IMR-90 (cell line): Measurements from ENCODE around the gene ARPC1A. TPM values are rescaled to one million over a fixed set of nuclear protein-coding genes. Genes with fewer than 3 reads are reported as not detected.

Source experiments
- ATAC-seq: fragments of 200-7000 bp; cut with Tn5 transposase; 2 replicates; pipeline ENCODE4 v1.9.1; 2020; ENCODE audit warnings: low read depth, mild to moderate bottlenecking, moderate library complexity
- BruUV-seq: library from RNA; stranded (reverse); fragments of 400-500 nt; replicated peaks from 2 replicates; lab custom pipeline; 2021; lab: Mats Ljungman, UMichigan
- CTCF ChIA-PET: fragments of 300-600 bp; formaldehyde crosslinking; extraction: SDS; loops from one replicate; lab custom pipeline; 2021; ENCODE audit warnings: antibody characterized with exemption; lab: Yijun Ruan, JAX
- POLR2A ChIA-PET: fragments of 300-600 bp; sonication (Branson Sonifier 250); formaldehyde crosslinking; loops from one replicate; lab custom pipeline; 2022; ENCODE audit warnings: antibody characterized with exemption; ENCODE audit not compliant: unreplicated experiment; lab: Charles Lee
- DNase-seq: peaks from one replicate; pipeline ENCODE4 v3.0.0; 2013
- H2AFZ ChIP-seq: replicated peaks from 2 replicates; pipeline ENCODE3; 2013; ENCODE audit warnings: low read length, mild to moderate bottlenecking; ENCODE audit not compliant: poor library complexity
- H2AK5ac ChIP-seq: 2 replicates; pipeline ENCODE4 v1.6.1; 2013; ENCODE audit warnings: low read depth, low read length, inconsistent platforms
- H2AK9ac ChIP-seq: replicated peaks from 2 replicates; pipeline ENCODE3; 2013; ENCODE audit warnings: mild to moderate bottlenecking, low read depth, low read length, moderate library complexity; ENCODE audit not compliant: poor library complexity
- H2BK120ac ChIP-seq: 2 replicates; pipeline ENCODE4 v1.6.1; 2013; ENCODE audit warnings: low read depth, low read length, inconsistent platforms
- H2BK15ac ChIP-seq: 3 replicates; pipeline ENCODE4 v1.6.1; 2013; ENCODE audit warnings: low read depth, low read length, inconsistent platforms
- H2BK20ac ChIP-seq: 2 replicates; pipeline ENCODE4 v1.6.1; 2013; ENCODE audit warnings: low read depth, mild to moderate bottlenecking, inconsistent platforms, low read length, moderate library complexity
- H2BK5ac ChIP-seq: 2 replicates; pipeline ENCODE4 v1.6.1; 2013; ENCODE audit warnings: mild to moderate bottlenecking, low read depth, low read length, inconsistent platforms; ENCODE audit not compliant: poor library complexity, severe bottlenecking
- H3K14ac ChIP-seq: replicated peaks from 2 replicates; pipeline ENCODE4 v1.6.1; 2013; ENCODE audit warnings: low read depth, low read length, inconsistent platforms
- H3K18ac ChIP-seq: 2 replicates; pipeline ENCODE4 v1.6.1; 2013; ENCODE audit warnings: low read depth, low read length, control low read depth
- H3K23ac ChIP-seq: 2 replicates; pipeline ENCODE4 v1.6.1; 2013; ENCODE audit warnings: low read depth, low read length, inconsistent platforms
- H3K27ac ChIP-seq: 2 replicates; pipeline ENCODE4 v1.5.1; 2013; ENCODE audit warnings: mild to moderate bottlenecking, control low read depth, low read length; ENCODE audit not compliant: insufficient read depth
- H3K27me3 ChIP-seq: 2 replicates; pipeline ENCODE4 v1.6.1; 2013; ENCODE audit warnings: low read length; ENCODE audit not compliant: control insufficient read depth, insufficient read depth
- H3K36me3 ChIP-seq: 2 replicates; pipeline ENCODE4 v1.6.1; 2013; ENCODE audit warnings: low read length, mixed read lengths; ENCODE audit not compliant: control insufficient read depth, insufficient read depth
- H3K4ac ChIP-seq: 2 replicates; pipeline ENCODE4 v1.6.1; 2013; ENCODE audit warnings: low read depth, low read length, inconsistent platforms
- H3K4me1 ChIP-seq: 2 replicates; pipeline ENCODE4 v1.6.1; 2013; ENCODE audit warnings: low read length, mixed read lengths; ENCODE audit not compliant: control insufficient read depth, insufficient read depth
- H3K4me2 ChIP-seq: 2 replicates; pipeline ENCODE4 v1.6.1; 2013; ENCODE audit warnings: low read depth, mild to moderate bottlenecking, control low read depth, low read length, moderate library complexity
- H3K4me3 ChIP-seq: 2 replicates; pipeline ENCODE4 v1.5.1; 2013; ENCODE audit warnings: low read depth, mild to moderate bottlenecking, control low read depth, low read length, moderate library complexity; ENCODE audit not compliant: insufficient read depth
- H3K56ac ChIP-seq: 2 replicates; pipeline ENCODE4 v1.6.1; 2013; ENCODE audit warnings: low read length, inconsistent platforms; ENCODE audit not compliant: insufficient read depth; ENCODE audit errors: extremely low read depth
- H3K79me1 ChIP-seq, 2 experiments: 2 replicates each; pipeline ENCODE4 v1.6.1; 2013; ENCODE audit warnings: low read length in 2 of 2, inconsistent platforms in 1 of 2, low read depth in 1 of 2
- H3K9ac ChIP-seq: 2 replicates; pipeline ENCODE4 v1.6.1; 2013; ENCODE audit warnings: low read depth, low read length, control low read depth
- H3K9me1 ChIP-seq: 2 replicates; pipeline ENCODE4 v1.6.1; 2013; ENCODE audit warnings: low read length, inconsistent platforms; ENCODE audit not compliant: insufficient read depth
- H3K9me3 ChIP-seq: 2 replicates; pipeline ENCODE4 v1.6.1; 2013; ENCODE audit warnings: low read length; ENCODE audit not compliant: control insufficient read depth, insufficient read depth
- H4K20me1 ChIP-seq: 2 replicates; pipeline ENCODE4 v1.6.1; 2013; ENCODE audit warnings: low read length, inconsistent platforms; ENCODE audit not compliant: insufficient read depth
- H4K5ac ChIP-seq: 2 replicates; pipeline ENCODE4 v1.6.1; 2013; ENCODE audit warnings: mild to moderate bottlenecking, low read depth, low read length, control low read depth
- H4K8ac ChIP-seq, 2 experiments: 2 replicates each; pipeline ENCODE4 v1.6.1; 2013; ENCODE audit warnings: low read depth in 2 of 2, low read length in 2 of 2, control low read depth in 1 of 2, inconsistent platforms in 1 of 2
- H4K91ac ChIP-seq: 2 replicates; pipeline ENCODE4 v1.6.1; 2013; ENCODE audit warnings: low read depth, low read length, inconsistent platforms; ENCODE audit not compliant: insufficient read depth
- CHD1 ChIP-seq: IDR thresholded peaks from 2 replicates; pipeline ENCODE4 v1.6.1; 2012; ENCODE audit warnings: low read depth, low read length, improper control_type of control experiment
- FOS ChIP-seq: fragments of 150-350 bp; IDR thresholded peaks from 2 replicates; pipeline ENCODE4 v1.6.1; 2016; ENCODE audit warnings: low read depth, low read length
- MAFK ChIP-seq: IDR thresholded peaks from 2 replicates; pipeline ENCODE4 v1.6.1; 2012; ENCODE audit warnings: low read depth, low read length, improper control_type of control experiment
- MAZ ChIP-seq: IDR thresholded peaks from 2 replicates; pipeline ENCODE4 v1.6.1; 2012; ENCODE audit warnings: low read depth, mild to moderate bottlenecking, low read length, improper control_type of control experiment, moderate library complexity, borderline replicate concordance
- MXI1 ChIP-seq: IDR thresholded peaks from 2 replicates; pipeline ENCODE4 v1.6.1; 2012; ENCODE audit warnings: low read depth, mild to moderate bottlenecking, low read length, moderate library complexity, borderline replicate concordance
- POLR2A ChIP-seq: IDR thresholded peaks from 2 replicates; pipeline ENCODE4 v1.6.1; 2012; ENCODE audit warnings: mild to moderate bottlenecking, low read depth, low read length
- RAD21 ChIP-seq: IDR thresholded peaks from 2 replicates; pipeline ENCODE4 v1.6.1; 2012; ENCODE audit warnings: low read length, improper control_type of control experiment
- SMC3 ChIP-seq: fragments of 150-350 bp; IDR thresholded peaks from 2 replicates; pipeline ENCODE4 v1.6.1; 2016; ENCODE audit warnings: low read depth, mild to moderate bottlenecking, antibody characterized with exemption, low read length, moderate library complexity
- WGBS, 2 experiments: methylation state at CpG; one replicate each; pipeline versions ENCODE4 v1.1.5 to v1.1.7; 2013; ENCODE audit warnings: missing lambda C conversion rate in 2 of 2; ENCODE audit not compliant: insufficient read length in 1 of 2; ENCODE audit errors: extremely low coverage in 2 of 2; 5-methylcytosine and 5-hydroxymethylcytosine counted together
- dilution Hi-C: fragments of 300-500 bp; cut with HindIII; formaldehyde crosslinking; loops from one replicate; pipeline ENCODE4 v1.14.3; 2018; ENCODE audit warnings: low sequenced_read_pairs; ENCODE audit not compliant: unreplicated experiment
- in situ Hi-C: fragments of 300-500 bp; cut with MboI; formaldehyde crosslinking; loops from 3 replicates; pipeline ENCODE4 v1.14.3; 2019; ENCODE audit warnings: low sequenced_read_pairs, inconsistent platforms, mixed read lengths
- intact Hi-C: fragments of 100-400 bp; cut with micrococcal nuclease; formaldehyde crosslinking; loops from 2 replicates; pipeline ENCODE4 v1.10.0; 2022
- polyA plus RNA-seq, 3 experiments: library from polyadenylated mRNA; depleted of rRNA; stranded (reverse); fragments of >200 nt; gene quantifications; 2 replicates each; pipeline ENCODE4 v1.2.3, GENCODE V29; 2012; ENCODE audit warnings: low replicate concordance in 1 of 3
- total RNA-seq: library from RNA; depleted of rRNA; stranded (reverse); fragments of >200 nt; gene quantifications from 2 replicates; pipeline ENCODE4 v1.2.3, GENCODE V29; 2012
- TF ChIP-seq, protein P1 (sequence below): fragments of 150-350 bp; IDR thresholded peaks from 2 replicates; pipeline ENCODE4 v1.6.1; 2016; ENCODE audit warnings: low read depth, mild to moderate bottlenecking, low read length, moderate library complexity, borderline replicate concordance
- TF ChIP-seq, protein P2 (sequence below): fragments of 150-350 bp; IDR thresholded peaks from 2 replicates; pipeline ENCODE4 v1.6.1; 2017; ENCODE audit warnings: mild to moderate bottlenecking, antibody characterized with exemption, low read length, low read depth
- TF ChIP-seq, protein P3 (sequence below): conservative IDR thresholded peaks from 2 replicates; pipeline ENCODE4 v1.5.1; 2012; ENCODE audit warnings: mild to moderate bottlenecking, low read depth, low read length, improper control_type of control experiment

ARPC1A gene
- total and polyA plus RNA-seq, 2 of the 4 experiments (the other 2 are of a cell fraction) = 253 to 327 TPM

DNA sequence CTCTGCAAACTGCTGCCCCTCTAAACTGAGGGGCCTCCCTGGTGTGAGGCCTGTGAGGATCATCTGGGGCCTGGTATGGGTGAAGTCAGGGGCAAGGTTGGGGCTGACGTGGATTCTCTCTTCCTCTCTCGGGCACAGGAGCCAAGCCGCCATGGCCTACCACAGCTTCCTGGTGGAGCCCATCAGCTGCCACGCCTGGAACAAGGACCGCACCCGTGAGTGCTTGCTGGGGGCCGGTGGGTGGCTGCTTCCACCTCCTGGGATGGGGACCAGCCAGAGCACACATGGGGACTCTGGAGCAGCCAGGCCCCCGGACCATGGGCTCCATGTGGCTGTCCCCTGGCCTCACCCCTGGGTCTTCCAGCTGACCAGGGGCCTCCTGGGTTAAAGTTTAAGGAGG is 59.9 kb downstream of the ARPC1A start:
- ChIA-PET CTCF (no interaction called here), POLR2A (no interaction called here)
- Histone ChIP-seq H3K4me1 (peaks cover 3% of the 10 kb centered on the region), H3K9me1 (peaks cover 3% of the 10 kb centered on the region), H3K14ac (no peak overlapping the region), H3K56ac (no peak overlapping the region), H3K9me3 (no peaks in the 10 kb centered on the region), H3K27ac (no peak overlapping the region), H2AFZ (no peak overlapping the region), H4K5ac (no peak overlapping the region), H2AK5ac (no peak overlapping the region), H2BK20ac (no peak overlapping the region), H2BK120ac (no peak overlapping the region), H3K4me3 (no peak overlapping the region), H3K79me1 (peaks cover 20 to 61% of the 10 kb centered on the region in 2 experiments), H2BK5ac (no peak overlapping the region), H3K18ac (no peak overlapping the region), H3K4me2 (no peak overlapping the region), H4K8ac (no peak overlapping the region), H4K91ac (no peak overlapping the region), H3K27me3 (no peaks in the 10 kb centered on the region), H2BK15ac (no peak overlapping the region), H2AK9ac (peak overlapping the region; percentile 42), H3K36me3 (peaks cover 31% of the 10 kb centered on the region), H3K9ac (no peak overlapping the region), H3K4ac (no peak overlapping the region), H4K20me1 (peaks cover 46% of the 10 kb centered on the region), H3K23ac (no peak overlapping the region)
- WGBS, 2 experiments = 100% methylated on average over 1 of the region's 8 CpGs; no CpG with 5 or more reads in 1 of the 2 experiments
- no peak for TF ChIP-seq SMC3
- TF ChIP-seq MXI1 = no peak
- TF ChIP-seq, protein P1, sequence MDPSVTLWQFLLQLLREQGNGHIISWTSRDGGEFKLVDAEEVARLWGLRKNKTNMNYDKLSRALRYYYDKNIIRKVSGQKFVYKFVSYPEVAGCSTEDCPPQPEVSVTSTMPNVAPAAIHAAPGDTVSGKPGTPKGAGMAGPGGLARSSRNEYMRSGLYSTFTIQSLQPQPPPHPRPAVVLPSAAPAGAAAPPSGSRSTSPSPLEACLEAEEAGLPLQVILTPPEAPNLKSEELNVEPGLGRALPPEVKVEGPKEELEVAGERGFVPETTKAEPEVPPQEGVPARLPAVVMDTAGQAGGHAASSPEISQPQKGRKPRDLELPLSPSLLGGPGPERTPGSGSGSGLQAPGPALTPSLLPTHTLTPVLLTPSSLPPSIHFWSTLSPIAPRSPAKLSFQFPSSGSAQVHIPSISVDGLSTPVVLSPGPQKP = no peak
- TF ChIP-seq, protein P2, sequence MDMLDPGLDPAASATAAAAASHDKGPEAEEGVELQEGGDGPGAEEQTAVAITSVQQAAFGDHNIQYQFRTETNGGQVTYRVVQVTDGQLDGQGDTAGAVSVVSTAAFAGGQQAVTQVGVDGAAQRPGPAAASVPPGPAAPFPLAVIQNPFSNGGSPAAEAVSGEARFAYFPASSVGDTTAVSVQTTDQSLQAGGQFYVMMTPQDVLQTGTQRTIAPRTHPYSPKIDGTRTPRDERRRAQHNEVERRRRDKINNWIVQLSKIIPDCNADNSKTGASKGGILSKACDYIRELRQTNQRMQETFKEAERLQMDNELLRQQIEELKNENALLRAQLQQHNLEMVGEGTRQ = no peak
- no peak for TF ChIP-seq CHD1
- TF ChIP-seq, protein P3, sequence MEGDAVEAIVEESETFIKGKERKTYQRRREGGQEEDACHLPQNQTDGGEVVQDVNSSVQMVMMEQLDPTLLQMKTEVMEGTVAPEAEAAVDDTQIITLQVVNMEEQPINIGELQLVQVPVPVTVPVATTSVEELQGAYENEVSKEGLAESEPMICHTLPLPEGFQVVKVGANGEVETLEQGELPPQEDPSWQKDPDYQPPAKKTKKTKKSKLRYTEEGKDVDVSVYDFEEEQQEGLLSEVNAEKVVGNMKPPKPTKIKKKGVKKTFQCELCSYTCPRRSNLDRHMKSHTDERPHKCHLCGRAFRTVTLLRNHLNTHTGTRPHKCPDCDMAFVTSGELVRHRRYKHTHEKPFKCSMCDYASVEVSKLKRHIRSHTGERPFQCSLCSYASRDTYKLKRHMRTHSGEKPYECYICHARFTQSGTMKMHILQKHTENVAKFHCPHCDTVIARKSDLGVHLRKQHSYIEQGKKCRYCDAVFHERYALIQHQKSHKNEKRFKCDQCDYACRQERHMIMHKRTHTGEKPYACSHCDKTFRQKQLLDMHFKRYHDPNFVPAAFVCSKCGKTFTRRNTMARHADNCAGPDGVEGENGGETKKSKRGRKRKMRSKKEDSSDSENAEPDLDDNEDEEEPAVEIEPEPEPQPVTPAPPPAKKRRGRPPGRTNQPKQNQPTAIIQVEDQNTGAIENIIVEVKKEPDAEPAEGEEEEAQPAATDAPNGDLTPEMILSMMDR = no peak
- TF ChIP-seq POLR2A = no peak
- no peak for TF ChIP-seq MAFK
- TF ChIP-seq FOS = no peak
- no peak for TF ChIP-seq MAZ
- TF ChIP-seq RAD21 = no peak
- no TSS peak for BruUV-seq
- in situ Hi-C loops (no loop called here), intact Hi-C loops (no loop called here), dilution Hi-C loops (no loop called here)
- ATAC-seq (no peak), DNase-seq (no peak)
